GM20431 (cell line): ENCODE results near the gene CPNE8.
"Not testable (repeated sequence)": the region's sequence is repeated elsewhere in the genome, so short reads cannot be mapped to it uniquely, and the experiment has no call there.

Experiments
- in situ Hi-C: fragments of 300-500 bp; cut with MseI, MboI; formaldehyde crosslinking; loops from one replicate; pipeline ENCODE4 v1.15.0; 2020; ENCODE audit warnings: low sequenced_read_pairs; ENCODE audit not compliant: unreplicated experiment

CPNE8 gene

GRCh38 chr12:38761636-38762342 is 143.6 kb downstream of the CPNE8 start:
- in situ Hi-C loops, result no loop called here

GRCh38 chr12:38761111-38761510 is 144.3 kb downstream of the CPNE8 start:
- in situ Hi-C loops, result no loop called here

GRCh38 chr12:38759621-38760020 is 145.8 kb downstream of the CPNE8 start:
- in situ Hi-C loops, result no loop called here

GRCh38 chr12:38746744-38747143 is 158.6 kb downstream of the CPNE8 start:
- in situ Hi-C loops, result no loop called here

- in situ Hi-C loops, result no loop called here
Measured at GRCh38 chr12:38745601-38746000, 159.8 kb downstream of the CPNE8 start.

- in situ Hi-C loops, result no loop called here
Measured at GRCh38 chr12:38744041-38744440, 161.3 kb downstream of the CPNE8 start.

- in situ Hi-C loops, result not testable (repeated sequence)
Measured at GRCh38 chr12:38742496-38742895, 162.9 kb downstream of the CPNE8 start.

GRCh38 chr12:38736821-38737220 is 168.6 kb downstream of the CPNE8 start:
- in situ Hi-C loops, result no loop called here

- in situ Hi-C loops, result no loop called here
Measured at GRCh38 chr12:38732761-38733160, 172.6 kb downstream of the CPNE8 start.

- in situ Hi-C loops, result no loop called here
Measured at GRCh38 chr12:38728894-38729293, 176.5 kb downstream of the CPNE8 start.

GRCh38 chr12:38721611-38722252 is 183.7 kb downstream of the CPNE8 start:
- in situ Hi-C loops, result no loop called here

- in situ Hi-C loops, result no loop called here
Measured at GRCh38 chr12:38720661-38721060, 184.7 kb downstream of the CPNE8 start.

- in situ Hi-C loops, result no loop called here
Measured at GRCh38 chr12:38713294-38713693, 192.1 kb downstream of the CPNE8 start.

GRCh38 chr12:38711054-38711453 is 194.3 kb downstream of the CPNE8 start:
- in situ Hi-C loops, result no loop called here

- in situ Hi-C loops, result no loop called here
Measured at GRCh38 chr12:38708466-38708865, 196.9 kb downstream of the CPNE8 start.

GRCh38 chr12:38707648-38708047 is 197.7 kb downstream of the CPNE8 start:
- in situ Hi-C loops, result no loop called here

- in situ Hi-C loops, result no loop called here
Measured at GRCh38 chr12:38697289-38697688, 208.1 kb downstream of the CPNE8 start.

- in situ Hi-C loops, result no loop called here
Measured at GRCh38 chr12:38695057-38695456, 210.3 kb downstream of the CPNE8 start.

GRCh38 chr12:38691164-38691563 is 214.2 kb downstream of the CPNE8 start:
- in situ Hi-C loops, result no loop called here

- in situ Hi-C loops, result no loop called here
Measured at GRCh38 chr12:38690646-38691045, 214.7 kb downstream of the CPNE8 start.

GRCh38 chr12:38689704-38690103 is 215.7 kb downstream of the CPNE8 start:
- in situ Hi-C loops, result no loop called here

GRCh38 chr12:38689195-38689594 is 216.2 kb downstream of the CPNE8 start:
- in situ Hi-C loops, result no loop called here
